Measurements from ENCODE around the gene CHCHD3.
"Not testable (repeated sequence)": the region's sequence is repeated elsewhere in the genome, so short reads cannot be mapped to it uniquely, and the experiment has no call there.

The CHCHD3 gene

DNA sequence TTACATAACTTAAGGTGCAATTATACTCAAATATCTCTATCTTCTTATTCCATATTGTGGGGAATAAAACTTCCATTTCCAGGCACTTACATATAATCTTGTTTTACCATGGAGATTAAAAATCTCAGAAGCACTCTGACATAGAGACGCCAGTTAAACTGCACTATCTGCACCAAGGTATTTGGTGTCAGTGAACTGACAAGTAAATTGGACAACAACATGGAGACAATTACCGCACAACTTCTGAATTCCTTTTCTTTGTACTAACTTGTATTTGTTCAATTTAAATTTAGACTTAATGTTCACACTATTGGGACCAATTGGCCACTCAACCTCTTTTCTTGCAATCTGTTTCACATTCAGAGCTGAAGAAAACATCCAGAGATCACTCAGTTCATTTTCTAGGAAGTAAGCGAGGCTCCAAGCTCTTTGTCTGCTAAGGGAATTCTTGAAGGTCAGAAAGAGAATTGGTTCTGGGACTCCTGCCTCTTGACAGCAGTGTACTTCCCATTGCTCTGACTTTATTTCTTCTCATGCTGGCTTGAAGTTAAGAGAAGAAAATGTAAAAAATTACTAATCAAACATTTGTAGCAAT is 184.7 kb downstream of the CHCHD3 start:
- TF ChIP-seq CTCF (conservative IDR thresholded peaks at IDR 0.05; ENCODE audit: low read depth, low read length), result no peak
- DNase-seq (ENCODE audit: low read depth), result no peak

DNA sequence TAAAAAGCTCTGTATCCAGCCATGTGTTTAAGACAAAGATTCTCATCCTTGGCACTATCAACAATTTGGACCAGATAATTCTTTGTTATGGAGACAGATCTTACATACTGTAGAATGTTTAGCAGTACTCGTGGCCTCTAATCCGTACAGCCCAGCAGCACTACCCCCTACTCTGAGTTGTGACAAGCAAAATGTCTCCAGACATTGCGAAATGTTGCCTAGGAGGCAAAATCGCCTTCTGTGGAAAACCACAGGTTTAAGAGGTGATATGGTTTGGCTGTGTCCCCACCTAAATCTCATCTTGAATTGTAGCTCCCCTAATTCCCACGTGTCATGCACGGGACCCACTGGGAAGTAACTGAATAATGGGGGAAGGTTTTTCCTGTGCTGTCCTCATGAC is 186.7 kb downstream of the CHCHD3 start:
- DNase-seq (ENCODE audit: low read depth), result peak; percentile 14
- no peak overlapping the region for H3K4me3 ChIP-seq (ENCODE audit: low read depth, low read length)
- TF ChIP-seq CTCF (conservative IDR thresholded peaks at IDR 0.05; ENCODE audit: low read depth, low read length), result no peak

More for the DNA sequence above, 184.7 kb downstream of the CHCHD3 start:
- no peak overlapping the region for H3K4me3 ChIP-seq (ENCODE audit: low read depth, low read length)

DNA sequence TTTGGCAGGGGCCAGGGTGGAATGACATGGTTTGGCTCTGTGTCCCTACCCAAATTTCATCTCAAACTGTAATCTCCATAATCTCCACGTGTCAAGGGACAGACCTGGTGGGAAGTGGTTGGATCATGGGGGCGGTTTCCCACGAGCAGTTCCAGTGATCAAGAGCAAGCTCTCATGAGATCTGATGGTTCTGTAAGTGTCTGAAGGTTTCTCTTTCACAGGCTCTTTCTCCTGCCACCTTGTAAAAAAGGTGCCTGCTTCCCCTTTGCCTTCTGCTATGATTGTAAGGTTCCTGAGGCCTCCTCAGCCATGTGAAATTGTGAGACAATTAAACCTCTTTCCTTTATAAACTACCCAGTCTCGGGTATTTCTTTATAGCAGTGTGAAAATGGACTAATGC is 188.3 kb downstream of the CHCHD3 start:
- no peak for DNase-seq (ENCODE audit: low read depth)
- TF ChIP-seq CTCF (conservative IDR thresholded peaks at IDR 0.05; ENCODE audit: low read depth, low read length), result no peak
- no peak overlapping the region for H3K4me3 ChIP-seq (ENCODE audit: low read depth, low read length)

DNA sequence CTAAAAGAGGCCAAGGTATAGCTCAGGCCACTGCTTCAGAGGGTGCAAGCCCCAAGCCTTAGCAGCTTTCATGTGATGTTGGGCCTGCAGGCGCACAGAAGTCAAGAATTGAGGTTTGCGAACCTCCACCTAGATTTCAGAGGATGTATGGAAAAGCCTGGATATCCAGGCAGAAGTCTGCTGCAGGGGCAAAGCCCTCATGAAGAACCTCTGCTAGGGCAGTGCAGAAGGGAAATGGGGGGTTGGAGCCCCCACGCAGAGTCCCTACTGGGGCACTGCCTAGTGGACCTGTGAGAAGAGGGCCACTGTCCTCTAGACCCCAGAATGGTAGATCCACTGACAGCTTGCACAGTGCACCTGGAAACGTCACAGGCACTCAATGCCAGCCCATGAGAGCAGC is 189.1 kb downstream of the CHCHD3 start:
- H3K4me3 ChIP-seq (ENCODE audit: low read depth, low read length); DNase-seq (ENCODE audit: low read depth): not testable (repeated sequence)

DNA sequence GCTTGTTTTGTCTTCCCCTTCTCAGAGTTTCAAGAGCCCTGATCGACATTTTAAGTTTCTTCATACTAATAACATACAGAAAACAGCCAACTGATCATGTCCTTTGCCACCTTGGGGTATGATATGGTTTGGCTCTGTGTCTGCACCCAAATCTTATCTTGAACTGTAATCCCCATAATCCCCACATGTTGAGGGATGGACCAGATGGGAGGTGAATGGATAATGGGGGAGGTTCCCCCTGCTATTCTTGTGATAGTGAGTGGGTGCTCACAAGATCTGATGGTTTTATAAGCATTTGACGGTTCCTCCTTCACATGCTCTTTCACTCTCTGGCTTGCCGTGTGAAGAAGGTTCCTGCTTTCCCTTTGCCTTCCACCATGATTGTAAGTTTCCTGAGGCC is 190.3 kb downstream of the CHCHD3 start:
- no peak for TF ChIP-seq CTCF (conservative IDR thresholded peaks at IDR 0.05; ENCODE audit: low read depth, low read length)
- no peak overlapping the region for H3K4me3 ChIP-seq (ENCODE audit: low read depth, low read length)
- no peak for DNase-seq (ENCODE audit: low read depth)

GRCh38 chr7:132882714-132883428 is 199.0 kb downstream of the CHCHD3 start:
- DNase-seq (ENCODE audit: low read depth), result no peak
- H3K4me3 ChIP-seq (ENCODE audit: low read depth, low read length), result no peak overlapping the region
- TF ChIP-seq CTCF (conservative IDR thresholded peaks at IDR 0.05; ENCODE audit: low read depth, low read length), result no peak

- DNase-seq (ENCODE audit: low read depth), result no peak
- H3K4me3 ChIP-seq (ENCODE audit: low read depth, low read length), result no peak overlapping the region
- TF ChIP-seq CTCF (conservative IDR thresholded peaks at IDR 0.05; ENCODE audit: low read depth, low read length), result no peak
These were observed 200.6 kb downstream of the CHCHD3 start for GRCh38 chr7:132881317-132881716.
